ENCODE measurements around the gene SUGP2.
"Not testable (repeated sequence)": the region's sequence is repeated elsewhere in the genome, so short reads cannot be mapped to it uniquely, and the experiment has no call there.

The SUGP2 gene

GRCh38 chr19:19031891-19032290, 1.4 kb downstream of the SUGP2 start:
- no peak for DNase-seq

DNA sequence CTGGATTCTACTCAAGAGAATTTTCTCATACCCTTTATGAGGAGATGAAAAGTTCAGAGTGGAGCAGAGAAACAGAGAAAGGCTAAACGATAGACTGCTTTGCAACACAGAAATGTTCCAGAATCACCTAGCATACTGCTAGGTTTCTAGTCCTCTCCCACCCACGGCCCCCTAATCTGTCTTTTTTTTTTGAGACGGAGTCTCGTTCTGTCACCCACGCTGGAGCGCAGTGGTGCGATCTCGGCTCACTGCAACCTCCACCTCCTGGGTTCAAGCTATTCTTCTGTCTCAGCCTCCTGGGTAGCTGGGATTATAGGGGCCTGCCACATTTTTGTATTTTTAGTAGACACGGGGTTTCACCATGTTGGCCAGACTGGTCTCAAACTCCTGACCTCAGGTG, 4.8 kb downstream of the SUGP2 start:
- DNase-seq: no peak

- no peak for DNase-seq
Observed at GRCh38 chr19:19027228-19027627, 6.1 kb downstream of the SUGP2 start.

GRCh38 chr19:19026299-19026971, 6.9 kb downstream of the SUGP2 start:
- DNase-seq: no peak

DNA sequence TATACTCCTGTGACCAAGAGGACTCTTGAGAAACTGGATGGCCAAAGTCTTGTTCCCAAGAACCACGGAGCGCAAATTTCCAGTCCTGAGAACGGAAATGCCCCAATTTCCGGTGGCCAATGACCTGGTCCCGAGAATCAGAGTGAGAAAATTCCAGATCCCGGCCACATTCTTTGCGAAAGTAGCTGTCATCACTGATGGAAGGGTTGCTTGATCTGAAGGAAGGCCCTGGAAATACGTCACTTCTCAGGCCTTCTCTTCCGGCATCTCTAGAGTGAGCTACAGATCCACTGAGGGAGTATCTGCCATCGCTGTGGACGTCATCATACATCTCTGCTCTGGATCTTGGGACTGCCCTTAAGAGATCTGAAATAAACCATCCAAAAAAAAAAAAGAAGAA, 7.5 kb downstream of the SUGP2 start:
- no peak for DNase-seq

GRCh38 chr19:19023376-19023775, 9.9 kb downstream of the SUGP2 start:
- DNase-seq: not testable (repeated sequence)

- no peak for DNase-seq
Observed at GRCh38 chr19:19022380-19022961, 10.8 kb downstream of the SUGP2 start.

DNA sequence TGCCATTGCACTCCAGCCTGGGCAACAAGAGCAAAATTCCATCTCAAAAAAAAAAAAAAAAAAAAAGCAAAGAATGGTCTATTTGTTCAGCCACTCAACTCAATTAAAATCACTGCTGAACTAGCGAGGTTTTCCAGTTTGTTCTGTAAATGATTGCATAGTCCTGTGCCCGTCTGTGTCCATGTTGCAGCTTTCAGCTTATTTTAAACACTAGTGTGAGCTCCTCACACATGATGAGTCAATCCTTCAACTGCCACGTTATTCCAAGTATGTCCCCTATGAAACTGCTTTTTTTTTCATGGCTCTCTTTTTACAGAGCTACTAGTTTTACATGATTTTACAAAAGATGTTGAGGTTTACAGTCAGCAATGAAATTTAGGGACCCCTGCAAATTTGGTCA, 12.2 kb downstream of the SUGP2 start:
- no peak for DNase-seq

GRCh38 chr19:19010551-19010950, 22.8 kb downstream of the SUGP2 start:
- no peak for DNase-seq

- no peak for DNase-seq
Observed at GRCh38 chr19:19009951-19010350, 23.4 kb downstream of the SUGP2 start.

- no peak for DNase-seq
Observed at GRCh38 chr19:19006213-19006612, 27.1 kb downstream of the SUGP2 start.

GRCh38 chr19:19004144-19004543, 29.2 kb downstream of the SUGP2 start:
- no peak for DNase-seq

DNA sequence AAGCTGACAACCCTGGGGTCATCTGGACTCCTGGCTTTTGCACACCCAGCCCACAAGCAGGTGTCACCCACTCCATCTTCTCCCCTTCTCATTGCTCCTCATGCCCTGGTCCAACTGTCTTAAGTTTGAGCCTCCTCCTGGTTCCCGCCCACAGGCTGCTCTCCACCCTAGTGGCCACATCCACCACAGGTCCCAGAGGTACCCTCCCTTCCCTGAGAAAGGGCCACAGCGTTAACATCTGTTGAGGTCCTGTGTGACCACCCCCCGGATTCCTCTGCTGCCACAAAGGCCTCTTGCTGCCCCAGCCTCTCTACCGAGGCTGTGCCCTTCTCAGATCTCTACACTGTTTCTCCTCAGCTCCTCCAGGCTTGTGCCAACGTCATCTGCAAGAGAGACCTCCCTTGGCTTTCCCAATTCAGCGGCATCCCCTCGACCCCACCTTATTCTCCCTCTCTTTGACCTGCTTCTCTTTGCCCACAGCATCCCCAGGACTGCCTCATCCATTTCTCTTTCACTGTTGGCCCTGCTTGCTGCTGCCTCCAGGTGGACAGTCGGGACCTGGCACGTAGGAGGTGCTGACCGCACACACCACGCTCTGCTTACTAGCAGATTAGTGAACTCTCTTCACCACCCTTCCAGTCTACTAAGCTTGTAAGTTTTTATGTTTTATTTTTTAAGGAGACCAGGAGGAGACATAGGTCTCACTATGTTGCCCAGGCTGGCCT, 33.3 kb downstream of the SUGP2 start:
- no peak for DNase-seq

DNA sequence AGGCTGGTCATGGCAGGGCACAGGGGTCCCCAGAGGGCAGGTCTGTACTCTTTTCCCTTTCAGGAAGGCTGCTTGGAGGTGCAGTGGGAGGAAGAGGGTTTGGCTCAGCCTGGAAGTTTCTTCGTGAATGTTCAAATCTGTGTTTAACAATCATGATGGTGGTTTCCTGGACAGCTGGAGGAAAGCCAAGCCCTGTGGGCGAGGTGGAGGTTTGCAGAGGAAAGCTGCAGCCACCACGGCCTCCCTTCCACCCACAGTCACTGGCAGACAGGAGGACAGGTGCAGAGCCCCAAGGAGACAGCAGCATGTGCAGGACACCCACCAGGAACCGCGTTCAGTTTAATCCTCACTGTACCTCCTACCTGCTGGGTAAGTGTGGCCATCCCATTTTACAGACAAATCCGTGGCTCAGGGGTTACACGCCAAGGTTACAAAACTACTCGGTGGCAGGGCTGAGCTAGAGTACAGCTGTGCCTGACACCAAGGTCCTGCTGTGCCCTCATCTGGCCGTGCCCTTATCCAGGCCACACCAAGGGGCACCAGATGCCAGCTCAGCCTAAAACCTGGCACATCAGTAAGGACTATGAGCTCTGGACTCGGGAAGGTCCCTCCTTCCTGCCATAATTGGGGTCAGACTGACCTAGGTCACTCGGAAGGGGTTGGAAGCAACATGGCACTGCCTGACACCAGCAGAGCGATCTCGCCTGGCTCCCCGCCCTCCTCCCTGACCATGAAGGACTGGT, 34.1 kb downstream of the SUGP2 start:
- no peak for DNase-seq

- DNase-seq: no peak
Observed at GRCh38 chr19:18998276-18998675, 35.0 kb downstream of the SUGP2 start.

DNA sequence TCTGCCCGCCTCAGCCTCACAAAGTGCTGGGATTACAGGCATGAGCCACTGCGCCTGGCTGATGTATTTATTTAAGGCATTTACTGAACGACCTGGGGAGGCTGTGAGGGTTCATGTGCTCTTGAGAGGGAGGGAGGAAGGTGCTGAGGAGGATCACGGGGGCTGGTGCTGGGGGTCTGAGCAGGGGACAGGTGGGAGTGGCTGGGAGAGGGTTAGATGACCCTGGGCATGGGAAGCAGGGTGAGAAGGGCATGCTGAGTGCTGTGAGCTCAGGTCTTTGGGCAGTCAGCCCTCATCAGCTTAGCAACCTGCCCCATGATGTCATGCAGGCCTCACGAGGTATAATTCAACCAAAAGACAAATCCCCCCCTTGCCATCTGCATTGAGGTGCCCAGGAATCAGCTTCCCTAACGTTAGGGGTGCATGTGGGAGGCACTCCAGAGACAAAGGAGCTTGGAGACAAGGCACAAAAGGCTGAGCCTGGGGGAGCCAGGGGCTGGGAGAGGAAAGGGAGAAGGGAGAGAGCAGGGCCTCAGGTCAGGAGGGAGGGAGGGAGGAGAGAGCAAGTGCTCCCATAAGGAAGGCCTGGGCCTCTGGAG, 36.4 kb downstream of the SUGP2 start:
- DNase-seq: no peak

- no peak for DNase-seq
Observed at GRCh38 chr19:18996351-18996750, 37.0 kb downstream of the SUGP2 start.

DNA sequence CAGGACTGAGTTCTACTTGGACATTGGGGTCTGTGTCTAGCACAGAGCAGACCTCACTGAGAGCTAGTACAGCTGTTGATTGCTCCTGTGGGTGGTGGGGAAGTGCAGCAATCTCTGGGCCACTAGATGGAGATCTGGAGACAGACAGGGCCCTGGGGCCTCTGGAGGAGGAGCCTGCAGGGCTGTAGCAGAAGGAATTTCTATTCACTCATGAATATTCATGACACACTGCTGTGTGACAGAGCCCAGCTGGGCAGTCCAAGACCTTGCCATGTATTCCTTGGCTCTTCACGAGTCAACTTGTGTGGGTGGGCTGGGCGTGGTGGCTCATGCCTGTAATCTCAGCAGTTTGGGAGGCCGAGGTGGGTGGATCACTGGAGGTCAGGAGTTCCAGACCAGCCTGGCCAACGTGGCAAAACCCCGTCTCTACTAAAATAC, 37.5 kb downstream of the SUGP2 start:
- DNase-seq: no peak

DNA sequence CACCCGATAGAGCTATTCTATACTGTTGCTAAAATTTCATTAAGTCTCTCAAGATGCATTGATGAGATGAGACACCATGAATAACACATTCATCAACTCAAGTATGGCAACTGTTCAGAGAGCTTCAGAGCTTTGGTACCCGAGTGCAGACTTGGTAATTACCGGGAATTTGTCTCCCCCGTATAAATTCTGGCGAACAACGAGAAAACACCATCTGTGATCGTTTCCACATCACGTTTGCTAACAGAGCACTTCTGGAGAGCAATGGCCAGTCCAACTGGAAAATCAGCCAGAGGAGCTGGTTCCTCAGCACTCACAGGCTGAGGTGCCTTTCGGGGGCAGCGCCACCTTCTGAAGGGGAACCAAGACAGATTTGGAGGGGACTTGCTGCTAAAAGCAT, 40.2 kb downstream of the SUGP2 start:
- DNase-seq: no peak

- DNase-seq: no peak
Observed at GRCh38 chr19:18992696-18993095, 40.6 kb downstream of the SUGP2 start.

GRCh38 chr19:18991468-18991867, 41.8 kb downstream of the SUGP2 start:
- no peak for DNase-seq

- DNase-seq: no peak
Observed at GRCh38 chr19:18991006-18991405, 42.3 kb downstream of the SUGP2 start.

- no peak for DNase-seq
Observed at GRCh38 chr19:18990128-18990708, 43.1 kb downstream of the SUGP2 start.
